ENCODE data around the gene SPSB4.

Gene SPSB4

GRCh38 chr3:141055536-141056445, 4.6 kb downstream of the SPSB4 start:
- no peaks in the 10 kb centered on the region for H3K36me3 ChIP-seq (ENCODE audit: control insufficient read depth, insufficient read depth, low read length)
- 94 to 96% methylated on average over 10 to 11 of the region's 11 CpGs for WGBS, 2 experiments (ENCODE audit: insufficient coverage in 2 of 2)
- H3K27ac ChIP-seq (ENCODE audit: low read depth, low read length, severe bottlenecking) = no peak overlapping the region

GRCh38 chr3:141056751-141057171, 5.6 kb downstream of the SPSB4 start:
- 89 to 94% methylated on average over 5 to 7 of the region's 7 CpGs for WGBS, 2 experiments (ENCODE audit: insufficient coverage in 2 of 2)
- Histone ChIP-seq H3K4me3 (ENCODE audit: extremely low read depth, insufficient read depth, low read length, poor library complexity, severe bottlenecking) (no peak overlapping the region), H3K36me3 (ENCODE audit: control insufficient read depth, insufficient read depth, low read length) (no peaks in the 10 kb centered on the region)

More at GRCh38 chr3:141055536-141056445, 4.6 kb downstream of the SPSB4 start:
- Histone ChIP-seq H3K9me3 (ENCODE audit: control insufficient read depth, low read length) (peaks cover 4% of the 10 kb centered on the region), H3K4me3 (ENCODE audit: extremely low read depth, insufficient read depth, low read length, poor library complexity, severe bottlenecking) (no peak overlapping the region), H3K4me1 (ENCODE audit: control insufficient read depth, insufficient read depth, low read length, poor library complexity, severe bottlenecking) (no peaks in the 10 kb centered on the region)

GRCh38 chr3:141057436-141057835, 6.3 kb downstream of the SPSB4 start:
- H3K4me1 ChIP-seq (ENCODE audit: control insufficient read depth, insufficient read depth, low read length, poor library complexity, severe bottlenecking) = no peaks in the 10 kb centered on the region
- H3K27ac ChIP-seq (ENCODE audit: low read depth, low read length, severe bottlenecking) = no peak overlapping the region
- H3K4me3 ChIP-seq (ENCODE audit: extremely low read depth, insufficient read depth, low read length, poor library complexity, severe bottlenecking) = no peak overlapping the region
- no peaks in the 10 kb centered on the region for H3K36me3 ChIP-seq (ENCODE audit: control insufficient read depth, insufficient read depth, low read length)
- WGBS, 2 experiments (ENCODE audit: insufficient coverage in 2 of 2) = 84% methylated on average over 3 of the region's 7 CpGs; no CpG with 5 or more reads in 1 of the 2 experiments
- peaks cover 4% of the 10 kb centered on the region for H3K9me3 ChIP-seq (ENCODE audit: control insufficient read depth, low read length)

More at GRCh38 chr3:141056751-141057171, 5.6 kb downstream of the SPSB4 start:
- Histone ChIP-seq H3K27ac (ENCODE audit: low read depth, low read length, severe bottlenecking) (no peak overlapping the region), H3K9me3 (ENCODE audit: control insufficient read depth, low read length) (peaks cover 4% of the 10 kb centered on the region), H3K4me1 (ENCODE audit: control insufficient read depth, insufficient read depth, low read length, poor library complexity, severe bottlenecking) (no peaks in the 10 kb centered on the region)

- Histone ChIP-seq H3K9me3 (ENCODE audit: control insufficient read depth, low read length) (peaks cover 4% of the 10 kb centered on the region), H3K4me3 (ENCODE audit: extremely low read depth, insufficient read depth, low read length, poor library complexity, severe bottlenecking) (no peak overlapping the region), H3K27ac (ENCODE audit: low read depth, low read length, severe bottlenecking) (no peak overlapping the region), H3K4me1 (ENCODE audit: control insufficient read depth, insufficient read depth, low read length, poor library complexity, severe bottlenecking) (no peaks in the 10 kb centered on the region), H3K36me3 (ENCODE audit: control insufficient read depth, insufficient read depth, low read length) (no peaks in the 10 kb centered on the region)
- 84 to 96% methylated on average over 6 of the region's 8 CpGs for WGBS, 2 experiments (ENCODE audit: insufficient coverage in 2 of 2)
Observed at GRCh38 chr3:141057946-141058800, 7.0 kb downstream of the SPSB4 start.

GRCh38 chr3:141058996-141059395, 7.8 kb downstream of the SPSB4 start:
- Histone ChIP-seq H3K27ac (ENCODE audit: low read depth, low read length, severe bottlenecking) (no peak overlapping the region), H3K9me3 (ENCODE audit: control insufficient read depth, low read length) (peaks cover 4% of the 10 kb centered on the region), H3K4me3 (ENCODE audit: extremely low read depth, insufficient read depth, low read length, poor library complexity, severe bottlenecking) (no peak overlapping the region), H3K36me3 (ENCODE audit: control insufficient read depth, insufficient read depth, low read length) (no peaks in the 10 kb centered on the region), H3K4me1 (ENCODE audit: control insufficient read depth, insufficient read depth, low read length, poor library complexity, severe bottlenecking) (peaks cover 7% of the 10 kb centered on the region)
- WGBS, 2 experiments (ENCODE audit: insufficient coverage in 2 of 2) = 83 to 85% methylated on average over 2 of the region's 2 CpGs

GRCh38 chr3:141059816-141060215, 8.7 kb downstream of the SPSB4 start:
- no peak overlapping the region for H3K27ac ChIP-seq (ENCODE audit: low read depth, low read length, severe bottlenecking)
- peaks cover 4% of the 10 kb centered on the region for H3K9me3 ChIP-seq (ENCODE audit: control insufficient read depth, low read length)
- peaks cover 8% of the 10 kb centered on the region for H3K4me1 ChIP-seq (ENCODE audit: control insufficient read depth, insufficient read depth, low read length, poor library complexity, severe bottlenecking)
- H3K4me3 ChIP-seq (ENCODE audit: extremely low read depth, insufficient read depth, low read length, poor library complexity, severe bottlenecking) = no peak overlapping the region
- 83 to 100% methylated on average over 1 of the region's 2 CpGs for WGBS, 2 experiments (ENCODE audit: insufficient coverage in 2 of 2)
- no peaks in the 10 kb centered on the region for H3K36me3 ChIP-seq (ENCODE audit: control insufficient read depth, insufficient read depth, low read length)

- H3K4me3 ChIP-seq (ENCODE audit: extremely low read depth, insufficient read depth, low read length, poor library complexity, severe bottlenecking) = no peak overlapping the region
- WGBS, 2 experiments (ENCODE audit: insufficient coverage in 2 of 2) = 100% methylated on average over 2 to 3 of the region's 3 CpGs
- peaks cover 8% of the 10 kb centered on the region for H3K4me1 ChIP-seq (ENCODE audit: control insufficient read depth, insufficient read depth, low read length, poor library complexity, severe bottlenecking)
- no peak overlapping the region for H3K27ac ChIP-seq (ENCODE audit: low read depth, low read length, severe bottlenecking)
- no peaks in the 10 kb centered on the region for H3K36me3 ChIP-seq (ENCODE audit: control insufficient read depth, insufficient read depth, low read length)
- H3K9me3 ChIP-seq (ENCODE audit: control insufficient read depth, low read length) = peaks cover 4% of the 10 kb centered on the region
Observed at GRCh38 chr3:141060327-141060726, 9.2 kb downstream of the SPSB4 start.

GRCh38 chr3:141063831-141064230, 12.7 kb downstream of the SPSB4 start:
- Histone ChIP-seq H3K9me3 (ENCODE audit: control insufficient read depth, low read length) (peaks cover 4% of the 10 kb centered on the region), H3K4me1 (ENCODE audit: control insufficient read depth, insufficient read depth, low read length, poor library complexity, severe bottlenecking) (peaks cover 8% of the 10 kb centered on the region), H3K36me3 (ENCODE audit: control insufficient read depth, insufficient read depth, low read length) (peaks cover 14% of the 10 kb centered on the region), H3K4me3 (ENCODE audit: extremely low read depth, insufficient read depth, low read length, poor library complexity, severe bottlenecking) (no peak overlapping the region), H3K27ac (ENCODE audit: low read depth, low read length, severe bottlenecking) (no peak overlapping the region)
- 83 to 100% methylated on average over 1 of the region's 1 CpG for WGBS, 2 experiments (ENCODE audit: insufficient coverage in 2 of 2)

- 94 to 95% methylated on average over 2 of the region's 6 CpGs for WGBS, 2 experiments (ENCODE audit: insufficient coverage in 2 of 2)
- Histone ChIP-seq H3K4me1 (ENCODE audit: control insufficient read depth, insufficient read depth, low read length, poor library complexity, severe bottlenecking) (peaks cover 9% of the 10 kb centered on the region), H3K27ac (ENCODE audit: low read depth, low read length, severe bottlenecking) (no peak overlapping the region), H3K9me3 (ENCODE audit: control insufficient read depth, low read length) (no peaks in the 10 kb centered on the region), H3K4me3 (ENCODE audit: extremely low read depth, insufficient read depth, low read length, poor library complexity, severe bottlenecking) (no peak overlapping the region), H3K36me3 (ENCODE audit: control insufficient read depth, insufficient read depth, low read length) (peaks cover 14% of the 10 kb centered on the region)
Observed at GRCh38 chr3:141064255-141064926, 13.2 kb downstream of the SPSB4 start.

GRCh38 chr3:141065258-141065657, 14.1 kb downstream of the SPSB4 start:
- no peaks in the 10 kb centered on the region for H3K9me3 ChIP-seq (ENCODE audit: control insufficient read depth, low read length)
- H3K27ac ChIP-seq (ENCODE audit: low read depth, low read length, severe bottlenecking) = no peak overlapping the region
- H3K4me3 ChIP-seq (ENCODE audit: extremely low read depth, insufficient read depth, low read length, poor library complexity, severe bottlenecking) = no peak overlapping the region
- peaks cover 14% of the 10 kb centered on the region for H3K36me3 ChIP-seq (ENCODE audit: control insufficient read depth, insufficient read depth, low read length)
- H3K4me1 ChIP-seq (ENCODE audit: control insufficient read depth, insufficient read depth, low read length, poor library complexity, severe bottlenecking) = peaks cover 17% of the 10 kb centered on the region
- 83 to 93% methylated on average over 4 of the region's 4 CpGs for WGBS, 2 experiments (ENCODE audit: insufficient coverage in 2 of 2)
